Endometrial microvascular endothelial cells (primary cell): Measurements from ENCODE around the gene ANKRD42. TPM values are rescaled to one million over a fixed set of nuclear protein-coding genes. Genes with fewer than 3 reads are reported as not detected.
"Not testable (repeated sequence)": the region's sequence is repeated elsewhere in the genome, so short reads cannot be mapped to it uniquely, and the experiment has no call there.

Experiments used
- in situ Hi-C: cut with HindIII; loops from 2 replicates; pipeline ENCODE4 v1.10.0; 2017; ENCODE audit warnings: low sequenced_read_pairs, low pct_unique_long_range_greater_than_20kb; ENCODE audit errors: inconsistent ontology term
- total RNA-seq: library from RNA; depleted of rRNA; stranded (reverse); fragments of >200 nt; gene quantifications from one replicate; pipeline ENCODE4 v1.2.3, GENCODE V29; 2015; ENCODE audit errors: inconsistent ontology term

Gene ANKRD42
- total RNA-seq, 1 donor from 2014 or later, result 5.9 TPM

GRCh38 chr11:83166193-83166866 lies 27.2 kb upstream of the ANKRD42 start:
- in situ Hi-C loops, result loop anchor here (25.0 kb wide), 2 partner anchors 104 to 254 kb away; partner anchors contain the start of genes DDIAS, PRCP and RAB30

DNA sequence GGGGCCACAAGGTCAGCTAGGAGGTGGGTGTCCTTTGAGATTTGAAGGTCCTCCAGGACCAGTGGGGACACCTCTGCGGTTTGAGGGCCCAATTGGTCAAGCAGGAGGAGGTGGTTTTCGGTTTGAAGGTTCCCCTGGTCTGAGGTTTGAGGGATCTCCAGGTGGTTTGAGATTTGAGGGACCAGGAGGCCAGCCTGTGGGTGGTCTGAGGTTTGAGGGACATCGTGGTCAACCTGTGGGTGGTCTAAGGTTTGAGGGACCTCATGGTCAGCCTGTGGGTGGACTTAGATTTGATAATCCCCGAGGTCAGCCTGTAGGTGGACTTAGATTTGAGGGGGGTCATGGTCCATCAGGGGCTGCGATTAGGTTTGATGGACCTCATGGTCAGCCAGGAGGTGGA lies 24.8 kb upstream of the ANKRD42 start:
- in situ Hi-C loops, result loop anchor here (25.0 kb wide), 2 partner anchors 106 to 256 kb away; partner anchors contain the start of genes DDIAS, PRCP and RAB30

GRCh38 chr11:83170865-83171264 lies 22.6 kb upstream of the ANKRD42 start:
- in situ Hi-C loops, result loop anchor here (25.0 kb wide), 2 partner anchors 109 to 259 kb away; partner anchors contain the start of genes DDIAS, PRCP and RAB30

DNA sequence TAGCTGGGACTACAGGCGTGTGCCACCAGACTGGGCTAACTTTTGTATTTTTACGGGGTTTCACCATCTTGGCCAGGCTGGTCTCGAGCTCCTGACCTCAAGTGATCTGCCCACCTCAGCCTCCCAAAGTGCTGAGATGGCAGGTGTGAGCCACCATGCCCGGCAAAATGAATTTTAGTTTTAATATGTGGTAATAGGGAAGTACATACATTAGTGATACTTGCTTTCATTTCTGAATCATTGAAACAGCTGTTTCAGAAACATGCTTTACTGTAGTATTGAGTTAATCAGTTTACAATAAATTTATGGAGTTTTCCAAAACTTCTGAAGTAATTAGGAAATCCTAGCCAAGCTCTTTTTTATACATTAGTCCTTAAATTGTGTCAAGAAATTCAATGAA lies 21.0 kb upstream of the ANKRD42 start:
- in situ Hi-C loops, result loop anchor here (25.0 kb wide), 2 partner anchors 110 to 260 kb away; partner anchors contain the start of genes DDIAS, PRCP and RAB30

- in situ Hi-C loops, result loop anchor here (25.0 kb wide), 2 partner anchors 112 to 262 kb away; partner anchors contain the start of genes DDIAS, PRCP and RAB30
These were observed 19.5 kb upstream of the ANKRD42 start for GRCh38 chr11:83174008-83174407.

- in situ Hi-C loops, result no loop called here
These were observed 17.7 kb upstream of the ANKRD42 start for GRCh38 chr11:83175815-83176214.

GRCh38 chr11:83181815-83182214 lies 11.7 kb upstream of the ANKRD42 start:
- in situ Hi-C loops, result no loop called here

GRCh38 chr11:83185767-83186166 lies 7.7 kb upstream of the ANKRD42 start:
- in situ Hi-C loops, result no loop called here

- in situ Hi-C loops, result no loop called here
These were observed 6.0 kb upstream of the ANKRD42 start for GRCh38 chr11:83187465-83187864.

GRCh38 chr11:83191491-83191890 lies 2.0 kb upstream of the ANKRD42 start:
- in situ Hi-C loops, result no loop called here

DNA sequence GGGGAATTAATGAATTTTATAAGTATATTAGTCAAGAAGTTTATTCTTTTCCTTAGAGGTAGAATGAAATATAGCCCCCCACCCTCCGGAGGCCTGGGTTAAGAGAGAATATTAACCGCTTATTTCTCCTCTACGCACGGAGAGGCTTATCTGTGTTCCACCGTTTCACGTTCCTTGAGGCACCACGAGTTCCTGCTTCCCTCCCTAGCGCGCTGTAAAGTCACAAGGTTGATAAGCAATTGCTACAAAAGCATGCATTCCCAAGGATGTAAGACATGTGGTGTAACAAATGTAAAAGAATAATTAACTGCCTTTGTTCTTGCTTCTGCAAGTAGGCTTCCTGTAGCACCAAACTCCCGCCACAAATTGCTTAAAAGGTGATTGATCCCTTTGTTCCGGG lies 1.5 kb upstream of the ANKRD42 start:
- in situ Hi-C loops, result no loop called here

- in situ Hi-C loops, result no loop called here
These were observed 786 bp upstream of the ANKRD42 start for GRCh38 chr11:83192606-83193245.

- in situ Hi-C loops, result no loop called here
These were observed 1.0 kb downstream of the ANKRD42 start for GRCh38 chr11:83194281-83195142.

- in situ Hi-C loops, result no loop called here
These were observed 1.6 kb downstream of the ANKRD42 start for GRCh38 chr11:83195143-83195466.

DNA sequence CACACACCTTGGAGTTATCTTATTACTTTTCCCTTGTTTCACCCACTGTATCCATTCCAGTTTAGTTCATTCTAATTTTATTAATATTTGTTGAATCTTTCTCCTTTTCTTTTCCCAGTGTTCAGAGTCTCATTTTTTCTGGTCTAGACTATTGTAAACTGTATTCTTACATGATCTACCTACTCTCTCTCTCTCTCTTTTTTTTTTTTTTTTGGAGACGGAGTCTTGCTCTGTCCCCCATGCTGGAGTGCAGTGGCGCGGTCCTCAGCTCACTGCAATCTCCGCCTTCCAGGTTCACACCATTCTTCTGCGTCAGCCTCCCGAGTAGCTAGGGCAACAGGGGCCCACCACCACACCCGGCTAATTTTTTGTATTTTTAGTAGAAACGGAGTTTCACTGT lies 2.1 kb downstream of the ANKRD42 start:
- in situ Hi-C loops, result no loop called here

DNA sequence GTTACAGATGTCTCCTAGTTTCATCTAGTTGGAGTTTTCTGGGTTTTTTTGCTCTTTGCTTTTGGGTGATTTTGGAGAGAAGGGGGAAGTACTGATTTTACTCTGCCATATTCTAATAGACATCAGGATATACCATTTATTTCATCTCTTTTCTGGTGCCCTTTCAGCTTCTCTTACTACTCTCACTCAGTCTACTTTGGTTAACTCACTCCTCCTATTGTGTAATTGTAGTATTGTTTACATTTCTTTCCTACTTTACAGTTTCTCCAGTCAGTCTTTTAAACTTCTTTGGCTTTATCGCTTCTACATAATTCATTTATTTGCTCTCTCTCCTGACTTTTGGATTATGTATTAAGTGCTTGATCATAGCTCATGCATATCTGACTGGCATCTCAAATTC lies 6.5 kb downstream of the ANKRD42 start:
- in situ Hi-C loops, result no loop called here

DNA sequence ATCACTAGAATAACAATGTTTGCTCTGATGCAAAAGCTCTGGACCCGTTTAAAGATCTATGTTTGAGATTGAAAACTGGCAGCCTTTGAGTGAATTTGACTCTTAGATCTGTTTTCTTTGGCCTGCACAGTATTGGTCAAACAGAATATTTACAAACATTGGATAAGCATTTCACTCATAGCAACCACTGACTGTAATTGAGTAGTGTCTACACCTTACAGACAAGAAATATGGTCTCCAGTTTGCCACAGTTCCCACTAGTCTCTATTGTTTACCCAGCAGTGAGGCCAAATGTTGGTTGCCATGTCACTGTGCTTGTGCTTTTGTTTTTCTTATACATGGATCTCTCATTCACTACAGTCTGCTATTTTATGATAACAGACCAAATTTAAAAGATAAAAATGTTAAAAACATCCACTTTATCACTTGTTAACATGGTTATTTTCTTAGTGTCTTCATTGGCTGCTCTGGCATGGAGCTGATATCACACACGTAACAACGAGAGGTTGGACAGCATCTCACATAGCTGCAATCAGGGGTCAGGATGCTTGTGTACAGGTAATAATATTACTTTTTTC lies 12.2 kb downstream of the ANKRD42 start:
- in situ Hi-C loops, result no loop called here

GRCh38 chr11:83206221-83206620 lies 12.7 kb downstream of the ANKRD42 start:
- in situ Hi-C loops, result no loop called here

GRCh38 chr11:83206771-83207382 lies 13.4 kb downstream of the ANKRD42 start:
- in situ Hi-C loops, result not testable (repeated sequence)
